HCT116 (cell line): ENCODE measurements around the gene IFITM5. TPM values are rescaled to one million over a fixed set of nuclear protein-coding genes. Genes with fewer than 3 reads are reported as not detected.

Experiments used
- ATAC-seq: fragments of 200-7000 bp; cut with Tn5 transposase; 2 replicates; pipeline ENCODE4 v1.9.1; 2020; ENCODE audit warnings: mild to moderate bottlenecking, moderate library complexity
- BruUV-seq: library from RNA; stranded (reverse); fragments of 400-500 nt; replicated peaks from 2 replicates; lab custom pipeline; 2021; lab: Mats Ljungman, UMichigan
- CTCF ChIA-PET: fragments of 300-600 bp; sonication (Branson Sonifier 250); formaldehyde crosslinking; loops from one replicate; lab custom pipeline; 2021; ENCODE audit warnings: antibody characterized with exemption; lab: Charles Lee
- POLR2A ChIA-PET: fragments of 300-600, 350-600 bp; sonication (Branson Sonifier 250); formaldehyde crosslinking; loops from one replicate; lab custom pipeline; 2021; ENCODE audit warnings: antibody characterized with exemption; lab: Charles Lee
- RAD21 ChIA-PET, 2 experiments: fragments of 300-600 bp; sonication (Branson Sonifier 250); formaldehyde crosslinking; loops; one replicate each; lab custom pipeline; 2023; ENCODE audit warnings: low total read pairs in 2 of 2; ENCODE audit not compliant: uncharacterized antibody in 2 of 2, unreplicated experiment in 2 of 2, low non-redundant PET in 1 of 2; lab: Charles Lee
- DNase-seq: peaks from one replicate; pipeline ENCODE4 v3.0.0-alpha.2; 2010; ENCODE audit warnings: low read depth, low spot score
- H2AFZ ChIP-seq: fragments of 200-600 bp; shearing (Covaris generic), sonication (generic); 2 replicates; pipeline ENCODE4 v1.6.1; 2017; ENCODE audit warnings: low read depth, mixed run types, mixed read lengths, antibody characterized with exemption, low read length; ENCODE audit not compliant: poor library complexity, severe bottlenecking
- H3K27ac ChIP-seq: 2 replicates; pipeline ENCODE4 v1.5.1; 2012; ENCODE audit warnings: low read depth, low read length
- H3K27me3 ChIP-seq: fragments of 200-600 bp; sonication (generic); 2 replicates; pipeline ENCODE4 v1.6.1; 2016; ENCODE audit warnings: mixed run types, low read length, mixed read lengths; ENCODE audit not compliant: insufficient read depth
- H3K36me3 ChIP-seq, 2 experiments: fragments of 200-500 bp in 1 of 2; fragments of 200-600 bp in 1 of 2; sonication (Bioruptor generic) in 1 of 2; sonication (generic) in 1 of 2; 2 replicates each; pipeline versions ENCODE4 v1.5.1 to v1.6.1; 2014 to 2016; ENCODE audit warnings: low read length in 2 of 2, inconsistent platforms in 1 of 2, mixed read lengths in 1 of 2, mixed run types in 1 of 2; ENCODE audit not compliant: insufficient read depth in 2 of 2, control insufficient read depth in 1 of 2
- H3K4me1 ChIP-seq, 2 experiments: fragments of 200-600 bp in 1 of 2; sonication (generic) in 1 of 2; 2 replicates each; pipeline versions ENCODE4 v1.5.1 to v1.6.1; 2012 to 2017; ENCODE audit warnings: low read length in 2 of 2, inconsistent platforms in 1 of 2, mild to moderate bottlenecking in 1 of 2, mixed read lengths in 1 of 2, mixed run types in 1 of 2, moderate library complexity in 1 of 2; ENCODE audit not compliant: insufficient read depth in 2 of 2, control insufficient read depth in 1 of 2
- H3K4me2 ChIP-seq: fragments of 200-600 bp; sonication (generic); 2 replicates; pipeline ENCODE4 v1.6.1; 2017; ENCODE audit warnings: mixed run types, low read length, mixed read lengths
- H3K4me3 ChIP-seq, 2 experiments: fragments of 200-600 bp in 1 of 2; sonication (generic) in 1 of 2; replicated peaks in 1 of 2; 2 replicates each; pipeline ENCODE4 v1.5.1; 2011 to 2016; ENCODE audit warnings: low read length in 2 of 2, control low read depth in 1 of 2, low read depth in 1 of 2, mild to moderate bottlenecking in 1 of 2, mixed read lengths in 1 of 2, mixed run types in 1 of 2
- H3K79me2 ChIP-seq: fragments of 200-600 bp; sonication (generic); 2 replicates; pipeline ENCODE4 v1.6.1; 2017; ENCODE audit warnings: mild to moderate bottlenecking, mixed run types, low read length, moderate library complexity, mixed read lengths; ENCODE audit not compliant: insufficient read depth
- H3K9ac ChIP-seq: fragments of 200-600 bp; sonication (generic); 2 replicates; pipeline ENCODE4 v1.6.1; 2016; ENCODE audit warnings: low read length, mixed read lengths
- H3K9me2 ChIP-seq: fragments of 200-600 bp; sonication (generic), shearing (Covaris generic); 2 replicates; pipeline ENCODE4 v1.6.1; 2017; ENCODE audit warnings: mixed run types, mild to moderate bottlenecking, moderate library complexity; ENCODE audit not compliant: insufficient read depth
- H3K9me3 ChIP-seq, 2 experiments: fragments of 200-500 bp in 1 of 2; fragments of 200-600 bp in 1 of 2; sonication (Bioruptor generic) in 1 of 2; sonication (generic) in 1 of 2; 2 replicates each; pipeline ENCODE4 v1.6.1; 2014 to 2017; ENCODE audit warnings: low read length in 2 of 2, mixed read lengths in 2 of 2, inconsistent platforms in 1 of 2, low read depth in 1 of 2, mild to moderate bottlenecking in 1 of 2, mixed run types in 1 of 2, moderate library complexity in 1 of 2; ENCODE audit not compliant: control insufficient read depth in 1 of 2, insufficient read depth in 1 of 2
- H4K20me1 ChIP-seq: fragments of 200-600 bp; sonication (generic), shearing (Covaris generic); 2 replicates; pipeline ENCODE4 v1.6.1; 2017; ENCODE audit warnings: mixed run types, mild to moderate bottlenecking, moderate library complexity; ENCODE audit not compliant: insufficient read depth
- CBX3 ChIP-seq: IDR thresholded peaks from 2 replicates; pipeline ENCODE4 v1.6.1; 2012; ENCODE audit warnings: low read depth
- CEBPB ChIP-seq: IDR thresholded peaks from 2 replicates; pipeline ENCODE4 v1.6.1; 2012; ENCODE audit warnings: low read depth
- ELF1 ChIP-seq: IDR thresholded peaks from 2 replicates; pipeline ENCODE4 v1.6.1; 2012; ENCODE audit warnings: low read depth, borderline replicate concordance
- FOSL1 ChIP-seq: IDR thresholded peaks from 2 replicates; pipeline ENCODE4 v1.6.1; 2012; ENCODE audit warnings: low read depth
- POLR2A ChIP-seq: IDR thresholded peaks from 2 replicates; pipeline ENCODE4 v1.7.0; 2011; ENCODE audit warnings: borderline replicate concordance; ENCODE audit not compliant: insufficient read depth, insufficient read length; ENCODE audit errors: extremely low read depth
- SIN3A ChIP-seq: IDR thresholded peaks from 2 replicates; pipeline ENCODE4 v1.6.1; 2012; ENCODE audit warnings: low read depth
- SP1 ChIP-seq: IDR thresholded peaks from 2 replicates; pipeline ENCODE4 v1.6.1; 2012; ENCODE audit warnings: low read depth
- TCF7L2 ChIP-seq: IDR thresholded peaks from 2 replicates; pipeline ENCODE4 v1.7.0; 2011; ENCODE audit warnings: borderline replicate concordance, inconsistent platforms; ENCODE audit not compliant: insufficient read depth, insufficient read length; ENCODE audit errors: extremely low read depth
- intact Hi-C: fragments of 100-400 bp; cut with micrococcal nuclease; formaldehyde crosslinking; loops from 2 replicates; pipeline ENCODE4 v1.10.0; 2022
- total RNA-seq: library from RNA; stranded (reverse); gene quantifications from one replicate; pipeline ENCODE4 v1.2.1, GENCODE V29; 2021; ENCODE audit not compliant: unreplicated experiment
- TF ChIP-seq, protein P1 (sequence below): IDR thresholded peaks from 2 replicates; pipeline ENCODE4 v1.6.1; 2012
- TF ChIP-seq, protein P2 (sequence below), 3 experiments: fragments of 200-600 bp in 1 of 3; sonication (generic) in 1 of 3; IDR thresholded peaks in 2 of 3; conservative IDR thresholded peaks in 1 of 3; 2 replicates each; pipeline ENCODE4 v1.5.1; 2012 to 2017; ENCODE audit warnings: low read depth in 2 of 3, low read length in 2 of 3, antibody characterized with exemption in 1 of 3, borderline replicate concordance in 1 of 3, control low read depth in 1 of 3, mild to moderate bottlenecking in 1 of 3, mixed read lengths in 1 of 3, mixed run types in 1 of 3, moderate library complexity in 1 of 3; ENCODE audit not compliant: insufficient read depth in 1 of 3
- TF ChIP-seq, protein P3 (sequence below): IDR thresholded peaks from 2 replicates; pipeline ENCODE4 v1.6.1; 2011; ENCODE audit warnings: mild to moderate bottlenecking, low read length, moderate library complexity; ENCODE audit not compliant: insufficient replicate concordance; ENCODE audit errors: extremely low read depth

IFITM5 gene
- total RNA-seq, 1 experiment from 2014 or later: not detected

DNA sequence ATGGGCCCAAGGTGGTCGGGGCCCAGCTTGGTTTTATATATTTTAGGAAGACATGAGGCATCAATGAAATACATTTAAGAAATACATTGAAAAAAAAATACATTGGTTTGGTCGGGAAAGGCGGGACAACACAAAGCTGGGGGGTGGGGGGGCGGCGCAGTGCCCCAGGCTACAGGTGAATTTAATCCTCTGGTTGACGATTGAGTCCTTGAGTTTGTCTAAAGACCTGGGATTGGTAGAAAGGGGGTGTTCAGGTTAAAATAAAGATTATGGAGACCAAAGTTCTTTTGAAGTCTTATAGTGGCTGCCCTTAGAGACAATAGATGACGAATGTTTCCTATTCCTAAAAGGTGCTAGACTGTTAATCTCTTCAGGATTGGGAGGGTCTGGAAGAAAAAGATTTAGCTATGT lies 17.6 kb upstream of the IFITM5 start:
- CTCF ChIA-PET: interaction anchor here (0.6 to 1.8 kb wide), 6 partner anchors 8 to 38 kb away, joined by 3 to 8 read pairs (median 5); partner anchors contain the start of gene IFITM2
- ATAC-seq (no peak), DNase-seq (no peak)
- no peaks in the 10 kb centered on the region for H4K20me1 ChIP-seq
- no peak overlapping the region for H3K4me2 ChIP-seq
- H3K27me3 ChIP-seq: no peaks in the 10 kb centered on the region
- intact Hi-C loops: no loop called here
- BruUV-seq: no TSS peak
- H3K9me3 ChIP-seq: no peaks in the 10 kb centered on the region
- no peaks in the 10 kb centered on the region for H3K36me3 ChIP-seq
- H3K79me2 ChIP-seq: peaks cover 12% of the 10 kb centered on the region
- POLR2A ChIA-PET: no interaction called here
- TF ChIP-seq FOSL1 (no peak), SP1 (no peak), ELF1 (no peak), CEBPB (no peak), TCF7L2 (no peak), POLR2A (no peak), CBX3 (no peak), SIN3A (no peak)
- TF ChIP-seq, protein P1, sequence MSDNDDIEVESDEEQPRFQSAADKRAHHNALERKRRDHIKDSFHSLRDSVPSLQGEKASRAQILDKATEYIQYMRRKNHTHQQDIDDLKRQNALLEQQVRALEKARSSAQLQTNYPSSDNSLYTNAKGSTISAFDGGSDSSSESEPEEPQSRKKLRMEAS: no peak
- TF ChIP-seq, protein P2, sequence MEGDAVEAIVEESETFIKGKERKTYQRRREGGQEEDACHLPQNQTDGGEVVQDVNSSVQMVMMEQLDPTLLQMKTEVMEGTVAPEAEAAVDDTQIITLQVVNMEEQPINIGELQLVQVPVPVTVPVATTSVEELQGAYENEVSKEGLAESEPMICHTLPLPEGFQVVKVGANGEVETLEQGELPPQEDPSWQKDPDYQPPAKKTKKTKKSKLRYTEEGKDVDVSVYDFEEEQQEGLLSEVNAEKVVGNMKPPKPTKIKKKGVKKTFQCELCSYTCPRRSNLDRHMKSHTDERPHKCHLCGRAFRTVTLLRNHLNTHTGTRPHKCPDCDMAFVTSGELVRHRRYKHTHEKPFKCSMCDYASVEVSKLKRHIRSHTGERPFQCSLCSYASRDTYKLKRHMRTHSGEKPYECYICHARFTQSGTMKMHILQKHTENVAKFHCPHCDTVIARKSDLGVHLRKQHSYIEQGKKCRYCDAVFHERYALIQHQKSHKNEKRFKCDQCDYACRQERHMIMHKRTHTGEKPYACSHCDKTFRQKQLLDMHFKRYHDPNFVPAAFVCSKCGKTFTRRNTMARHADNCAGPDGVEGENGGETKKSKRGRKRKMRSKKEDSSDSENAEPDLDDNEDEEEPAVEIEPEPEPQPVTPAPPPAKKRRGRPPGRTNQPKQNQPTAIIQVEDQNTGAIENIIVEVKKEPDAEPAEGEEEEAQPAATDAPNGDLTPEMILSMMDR (IDR thresholded peaks at IDR 0.05 in 2 of 3, conservative IDR thresholded peaks at IDR 0.05 in 1 of 3; ENCODE audit: borderline replicate concordance in 1 of 3, insufficient read depth in 1 of 3, low read depth in 2 of 3, low read length in 2 of 3): no peak
- TF ChIP-seq, protein P3, sequence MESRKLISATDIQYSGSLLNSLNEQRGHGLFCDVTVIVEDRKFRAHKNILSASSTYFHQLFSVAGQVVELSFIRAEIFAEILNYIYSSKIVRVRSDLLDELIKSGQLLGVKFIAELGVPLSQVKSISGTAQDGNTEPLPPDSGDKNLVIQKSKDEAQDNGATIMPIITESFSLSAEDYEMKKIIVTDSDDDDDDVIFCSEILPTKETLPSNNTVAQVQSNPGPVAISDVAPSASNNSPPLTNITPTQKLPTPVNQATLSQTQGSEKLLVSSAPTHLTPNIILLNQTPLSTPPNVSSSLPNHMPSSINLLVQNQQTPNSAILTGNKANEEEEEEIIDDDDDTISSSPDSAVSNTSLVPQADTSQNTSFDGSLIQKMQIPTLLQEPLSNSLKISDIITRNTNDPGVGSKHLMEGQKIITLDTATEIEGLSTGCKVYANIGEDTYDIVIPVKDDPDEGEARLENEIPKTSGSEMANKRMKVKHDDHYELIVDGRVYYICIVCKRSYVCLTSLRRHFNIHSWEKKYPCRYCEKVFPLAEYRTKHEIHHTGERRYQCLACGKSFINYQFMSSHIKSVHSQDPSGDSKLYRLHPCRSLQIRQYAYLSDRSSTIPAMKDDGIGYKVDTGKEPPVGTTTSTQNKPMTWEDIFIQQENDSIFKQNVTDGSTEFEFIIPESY: no peak
- H3K4me3 ChIP-seq: no peak overlapping the region
- H2AFZ ChIP-seq: no peak overlapping the region
- H3K9me2 ChIP-seq: no peaks in the 10 kb centered on the region
- no peak overlapping the region for H3K27ac ChIP-seq
- peaks cover 10 to 16% of the 10 kb centered on the region in 2 experiments for H3K4me1 ChIP-seq
- no peak overlapping the region for H3K9ac ChIP-seq
- RAD21 ChIA-PET: interaction anchor here in 1 of 2 experiments (0.6 kb wide), 1 partner anchor 22 kb away, joined by 4 read pairs; no protein-coding TSS in a partner anchor
